Measurements from ENCODE around the gene LAMA4.

DNA sequence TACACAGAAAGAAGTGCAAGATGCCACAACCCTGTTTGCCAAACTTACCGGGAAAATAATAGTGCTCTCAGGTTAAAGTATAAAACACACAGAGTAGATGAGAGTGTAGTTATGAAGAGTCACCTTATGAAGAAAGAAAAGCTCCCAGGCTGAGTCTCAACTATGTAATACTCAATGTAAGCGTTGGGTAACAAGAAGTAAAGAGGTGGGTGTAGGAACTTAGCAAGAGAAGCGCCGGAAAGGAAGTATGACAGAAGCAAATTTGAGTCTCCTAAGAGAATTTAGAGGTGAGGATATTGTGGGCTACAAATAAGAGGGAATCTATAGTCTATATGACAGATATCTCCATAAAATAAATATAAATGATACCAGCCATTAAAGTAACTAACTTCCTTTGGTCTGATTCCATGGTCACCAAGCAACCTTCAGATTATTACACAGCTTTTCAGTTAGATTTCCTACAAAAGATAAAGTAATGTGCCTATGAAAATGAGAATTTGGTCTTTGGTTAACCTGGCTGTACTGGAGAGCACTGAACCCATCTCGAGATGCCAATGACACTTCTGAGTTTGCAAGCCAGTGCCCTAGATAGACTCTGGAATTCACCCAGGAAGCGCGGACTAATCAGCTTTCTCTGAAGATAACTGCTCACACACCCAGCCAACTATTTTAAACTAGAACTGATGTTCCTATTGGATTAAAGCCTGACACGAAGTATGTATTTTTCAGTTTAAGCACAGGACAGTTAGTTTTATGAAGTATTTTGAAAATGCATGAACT, 168.9 kb downstream of the LAMA4 start:
- TF ChIP-seq, protein P1, sequence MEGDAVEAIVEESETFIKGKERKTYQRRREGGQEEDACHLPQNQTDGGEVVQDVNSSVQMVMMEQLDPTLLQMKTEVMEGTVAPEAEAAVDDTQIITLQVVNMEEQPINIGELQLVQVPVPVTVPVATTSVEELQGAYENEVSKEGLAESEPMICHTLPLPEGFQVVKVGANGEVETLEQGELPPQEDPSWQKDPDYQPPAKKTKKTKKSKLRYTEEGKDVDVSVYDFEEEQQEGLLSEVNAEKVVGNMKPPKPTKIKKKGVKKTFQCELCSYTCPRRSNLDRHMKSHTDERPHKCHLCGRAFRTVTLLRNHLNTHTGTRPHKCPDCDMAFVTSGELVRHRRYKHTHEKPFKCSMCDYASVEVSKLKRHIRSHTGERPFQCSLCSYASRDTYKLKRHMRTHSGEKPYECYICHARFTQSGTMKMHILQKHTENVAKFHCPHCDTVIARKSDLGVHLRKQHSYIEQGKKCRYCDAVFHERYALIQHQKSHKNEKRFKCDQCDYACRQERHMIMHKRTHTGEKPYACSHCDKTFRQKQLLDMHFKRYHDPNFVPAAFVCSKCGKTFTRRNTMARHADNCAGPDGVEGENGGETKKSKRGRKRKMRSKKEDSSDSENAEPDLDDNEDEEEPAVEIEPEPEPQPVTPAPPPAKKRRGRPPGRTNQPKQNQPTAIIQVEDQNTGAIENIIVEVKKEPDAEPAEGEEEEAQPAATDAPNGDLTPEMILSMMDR (IDR thresholded peaks at IDR 0.05): no peak
- no peak for TF ChIP-seq POLR2A (IDR thresholded peaks at IDR 0.05)

Data from uterus (tissue), 2 donors.